ENCODE measurements around the gene PLA2G2F. TPM values are rescaled to one million over a fixed set of nuclear protein-coding genes. Genes with fewer than 3 reads are reported as not detected.
"Not testable (repeated sequence)": the region's sequence is repeated elsewhere in the genome, so short reads cannot be mapped to it uniquely, and the experiment has no call there.

Gene PLA2G2F
- total RNA-seq, 1 donor from 2014 or later, result not detected

GRCh38 chr1:20114021-20114648 is 25.0 kb upstream of the PLA2G2F start:
- DNase-seq (ENCODE audit: low read depth), result no peak

GRCh38 chr1:20115479-20115878 is 23.6 kb upstream of the PLA2G2F start:
- DNase-seq (ENCODE audit: low read depth), result no peak

DNA sequence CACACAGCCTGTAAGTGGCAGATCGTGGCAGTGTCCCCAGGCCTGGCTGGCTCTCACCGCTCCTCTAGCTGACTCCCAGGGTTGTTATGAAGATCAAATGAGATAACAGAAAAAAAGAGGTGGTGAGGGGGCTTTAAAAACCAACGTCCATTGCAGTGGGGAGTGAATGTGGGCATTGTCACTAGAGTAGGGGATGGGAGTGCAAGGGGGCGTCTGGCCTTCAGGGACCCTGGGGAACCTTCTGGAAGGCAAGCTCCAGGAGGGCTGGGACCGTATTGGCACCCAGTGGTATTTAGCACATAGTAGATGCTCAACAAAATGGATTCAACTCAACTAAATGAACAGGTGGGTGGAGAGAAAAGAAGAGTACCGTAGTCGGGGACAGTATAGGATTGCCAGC is 23.2 kb upstream of the PLA2G2F start:
- no peak for DNase-seq (ENCODE audit: low read depth)

DNA sequence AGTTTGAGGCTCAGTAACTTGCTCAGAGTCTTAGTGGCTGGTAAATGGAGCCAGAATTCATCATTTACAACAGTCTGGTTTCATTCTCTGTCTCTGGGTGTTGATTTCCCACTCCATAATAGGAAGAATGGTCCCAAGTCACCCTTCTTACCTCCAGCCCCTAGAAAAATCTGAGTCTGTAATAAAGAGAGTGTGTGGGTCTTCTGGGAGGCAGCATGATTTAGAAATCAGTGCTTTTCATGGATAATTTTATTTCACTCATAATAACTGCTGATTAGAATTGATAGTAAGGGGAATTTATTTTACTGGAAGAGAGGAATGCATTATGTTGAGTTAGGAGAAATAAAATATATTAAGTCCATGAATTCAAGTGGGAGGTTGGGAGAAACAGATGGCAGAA is 21.9 kb upstream of the PLA2G2F start:
- DNase-seq (ENCODE audit: low read depth), result no peak

- no peak for DNase-seq (ENCODE audit: low read depth)
These were observed 19.8 kb upstream of the PLA2G2F start, which contains the start of gene PLA2G2D for GRCh38 chr1:20119347-20119746. PLA2G2D (minus strand) TSS chr1:20119536; CDS start chr1:20119498, 38 bp downstream.

GRCh38 chr1:20120796-20121195 is 18.3 kb upstream of the PLA2G2F start:
- DNase-seq (ENCODE audit: low read depth), result no peak

DNA sequence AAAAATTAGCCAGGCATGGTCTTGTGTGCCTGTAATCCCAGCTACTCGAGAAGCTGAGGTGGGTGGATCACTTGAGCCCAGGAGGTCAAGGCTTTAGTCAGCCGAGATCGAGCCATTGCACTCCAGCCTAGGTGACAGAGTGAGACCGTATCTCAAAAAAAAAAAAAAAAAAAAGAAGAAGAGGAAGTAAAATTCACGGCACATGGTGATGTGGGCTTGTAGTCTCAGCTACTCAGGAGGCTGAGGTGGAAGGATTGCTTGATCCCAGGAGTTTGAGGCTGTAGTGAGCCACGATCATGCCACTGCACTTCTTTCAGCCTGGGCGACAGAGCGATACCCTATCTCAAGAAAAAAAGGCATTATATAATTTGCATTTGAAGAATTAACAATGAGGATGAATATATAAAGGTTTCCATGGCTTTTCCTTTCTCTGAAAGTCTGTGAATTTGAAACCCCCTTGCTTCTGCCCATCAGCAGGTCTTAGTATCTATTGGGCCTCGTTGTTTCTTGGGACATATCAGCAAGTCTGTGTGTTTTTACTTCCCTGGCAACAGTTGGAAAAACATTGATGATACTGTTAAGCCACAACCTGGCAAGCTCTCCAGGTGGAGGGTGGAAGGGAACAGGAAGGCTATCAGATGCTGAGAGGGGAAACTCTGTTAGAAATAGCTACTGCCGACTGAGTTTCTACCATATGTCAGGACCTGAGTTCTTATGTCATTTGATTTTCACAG is 15.2 kb upstream of the PLA2G2F start:
- no peak for DNase-seq (ENCODE audit: low read depth)

DNA sequence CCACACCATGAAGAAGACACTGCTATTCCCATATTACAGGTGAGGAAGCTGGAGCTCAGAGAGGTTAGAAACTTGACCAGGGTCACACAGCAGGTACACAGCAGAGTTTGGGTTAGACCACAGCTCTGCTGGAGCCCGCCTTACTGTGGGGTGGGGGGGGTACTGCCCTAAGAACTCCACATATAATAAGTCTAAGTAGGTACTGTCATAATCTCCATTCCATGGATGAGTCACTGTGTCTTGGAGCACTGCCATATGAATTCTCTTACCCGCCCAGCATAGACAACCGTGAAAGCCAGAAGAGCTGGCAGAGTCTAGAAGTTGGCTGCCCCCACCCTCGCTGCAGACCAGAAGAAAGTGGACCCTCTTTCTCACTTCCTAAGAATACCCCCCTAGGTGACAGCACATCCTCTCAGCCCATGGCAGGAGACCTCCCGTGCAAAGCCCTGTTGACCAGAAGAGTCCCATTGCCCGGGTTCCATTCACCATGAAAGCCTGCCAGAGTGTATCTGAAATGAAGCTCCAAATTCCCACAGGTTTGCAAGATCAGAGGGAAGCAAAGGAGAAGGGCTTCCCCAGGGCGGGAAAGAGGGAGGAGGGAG is 14.6 kb upstream of the PLA2G2F start:
- peak; percentile 70 for DNase-seq (ENCODE audit: low read depth)

DNA sequence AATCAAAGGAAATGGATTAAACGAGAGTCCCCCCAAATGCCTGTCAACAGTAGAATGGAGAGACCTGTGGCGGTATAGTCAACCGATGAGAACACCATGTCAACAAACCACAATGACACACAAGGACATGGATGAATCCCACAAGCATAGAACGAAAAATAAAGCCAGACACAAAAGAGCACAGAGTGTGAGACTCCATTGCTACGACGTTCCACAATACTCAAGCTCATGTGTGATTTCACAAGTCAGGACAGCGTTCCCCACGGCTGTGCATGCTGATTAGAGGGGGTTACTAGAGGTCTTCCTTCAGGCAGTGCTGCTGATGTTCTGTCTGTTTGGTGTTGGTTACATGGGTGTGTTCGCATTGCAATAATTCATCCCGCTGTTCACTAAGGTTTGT is 14.0 kb upstream of the PLA2G2F start:
- DNase-seq (ENCODE audit: low read depth), result no peak

GRCh38 chr1:20126041-20126805 is 12.9 kb upstream of the PLA2G2F start:
- no peak for DNase-seq (ENCODE audit: low read depth)

DNA sequence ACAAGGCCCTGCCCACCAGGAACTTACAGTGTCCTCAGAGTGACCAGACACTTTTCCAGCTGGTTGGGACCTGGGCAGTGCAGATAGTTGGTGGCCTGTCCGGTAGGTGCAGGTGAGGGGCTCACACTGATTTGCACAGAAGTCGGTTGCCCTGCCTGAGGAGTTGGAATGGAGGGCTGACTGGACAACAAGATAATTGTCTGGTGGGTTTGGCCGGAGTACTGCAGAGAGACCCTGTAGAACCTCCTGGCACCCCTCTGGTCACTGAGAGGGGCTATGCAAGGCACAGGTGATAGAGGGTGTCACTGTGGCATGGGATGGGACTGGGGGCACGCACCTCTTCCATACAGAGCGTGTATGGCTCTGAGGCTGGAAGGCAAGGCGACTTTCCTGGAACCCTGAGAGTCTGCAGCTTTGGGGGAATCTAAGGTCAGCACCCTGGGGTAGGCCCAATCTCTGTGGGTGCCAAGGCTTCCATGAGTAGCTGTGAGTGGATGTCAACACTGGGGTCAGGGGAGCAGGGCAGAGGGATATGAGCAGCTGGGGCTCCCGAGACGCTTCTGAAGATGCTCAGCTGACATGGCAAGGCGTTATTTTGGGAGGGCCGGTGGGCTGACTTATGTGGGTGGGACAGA is 12.2 kb upstream of the PLA2G2F start:
- no peak for DNase-seq (ENCODE audit: low read depth)

DNA sequence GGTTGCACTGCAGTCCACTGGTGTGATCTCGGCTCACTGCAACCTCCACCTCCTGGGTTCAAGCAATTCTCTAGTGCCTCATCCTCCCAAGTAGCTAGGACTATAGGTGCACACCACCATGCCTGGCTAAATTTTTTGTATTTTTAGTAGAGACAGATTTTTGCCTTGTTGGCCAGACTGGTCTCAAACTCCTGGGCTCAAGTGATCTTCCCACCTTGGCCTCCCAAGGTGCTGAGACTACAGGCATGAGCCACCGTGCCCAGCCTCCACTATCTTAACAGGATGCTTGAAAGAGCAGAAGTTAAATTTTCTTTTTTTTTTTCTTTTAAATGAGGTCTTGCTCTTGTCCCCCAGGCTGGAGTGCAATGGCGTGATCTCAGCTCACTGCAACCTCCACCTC is 8.6 kb upstream of the PLA2G2F start:
- DNase-seq (ENCODE audit: low read depth), result not testable (repeated sequence)

DNA sequence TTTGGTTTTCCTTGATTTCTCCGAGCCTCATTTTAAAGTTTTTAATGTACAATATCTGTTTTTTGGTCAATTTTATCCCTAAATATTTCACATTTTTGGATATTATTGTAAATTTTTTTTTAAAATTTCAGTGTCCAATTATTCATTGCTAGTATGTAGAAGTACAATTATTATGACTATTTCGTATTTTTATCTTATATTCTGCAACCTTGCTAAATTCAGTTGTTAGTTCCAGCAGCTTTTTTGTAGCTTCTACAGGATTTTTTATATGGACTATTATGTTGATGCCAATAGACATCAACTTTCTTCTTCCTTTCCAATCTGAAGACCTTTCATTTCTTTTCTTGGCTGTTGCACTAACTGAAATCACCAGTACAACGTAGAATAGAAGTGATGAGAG is 4.1 kb upstream of the PLA2G2F start:
- no peak for DNase-seq (ENCODE audit: low read depth)

DNA sequence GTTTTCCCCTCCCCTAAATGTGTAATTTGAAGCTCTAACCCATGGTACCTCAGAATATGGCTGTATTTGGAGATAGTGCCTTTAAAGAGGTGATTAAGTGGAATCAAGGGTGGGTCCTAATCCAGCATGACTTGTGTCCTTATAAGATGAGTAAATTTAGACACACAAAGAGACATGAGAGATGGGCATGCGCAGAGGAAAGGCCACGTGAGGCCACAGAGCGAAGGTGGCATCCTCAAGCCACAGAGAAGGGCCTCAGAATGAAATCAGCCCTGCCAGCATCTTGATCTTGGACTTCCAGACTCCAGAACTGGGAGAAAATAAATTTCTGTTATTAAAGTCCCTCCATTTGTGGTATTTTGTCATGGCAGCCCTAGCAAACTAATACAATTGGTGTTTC is 2.9 kb upstream of the PLA2G2F start:
- DNase-seq (ENCODE audit: low read depth), result no peak

GRCh38 chr1:20137055-20137454 is 2.1 kb upstream of the PLA2G2F start:
- no peak for DNase-seq (ENCODE audit: low read depth)

DNA sequence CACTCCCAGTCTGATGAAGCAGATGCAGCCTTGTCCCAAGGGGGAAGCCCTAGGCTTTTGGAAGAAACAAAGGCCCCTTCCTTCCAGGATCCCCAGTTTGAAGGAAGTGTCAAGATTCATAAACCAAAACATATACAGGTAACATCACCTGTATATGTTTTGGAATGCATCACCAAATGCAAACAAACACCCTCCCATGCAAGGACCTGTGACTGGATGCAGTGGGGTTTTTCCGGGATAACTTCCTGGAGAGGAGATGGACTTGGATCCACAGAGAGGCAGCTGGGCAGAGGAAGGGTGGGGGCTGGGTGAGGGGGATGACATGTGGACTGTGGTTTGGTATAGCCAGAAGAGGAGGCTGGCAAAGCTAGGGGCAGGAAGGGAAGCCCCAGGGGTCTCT is 1.5 kb upstream of the PLA2G2F start:
- no peak for DNase-seq (ENCODE audit: low read depth)

DNA sequence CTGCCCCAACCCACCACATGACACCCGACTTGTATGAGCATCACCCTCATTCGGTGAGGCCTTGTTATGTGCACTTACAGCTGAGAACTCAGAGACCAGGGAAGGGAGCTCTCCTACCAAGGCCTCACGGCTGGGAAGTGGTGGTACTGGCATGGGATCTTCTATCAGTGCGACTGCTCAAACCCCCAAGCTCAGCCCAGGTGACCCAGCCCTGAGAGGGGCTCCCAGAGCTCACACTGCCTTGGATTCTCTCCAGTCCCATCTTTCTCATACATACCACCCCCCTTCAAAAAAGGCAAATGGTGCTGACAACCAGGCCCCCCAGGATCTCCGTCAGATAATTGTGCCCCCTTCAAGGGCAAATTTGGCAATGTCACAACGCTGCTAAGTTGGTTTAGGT is 777 bp upstream of the PLA2G2F start:
- no peak for DNase-seq (ENCODE audit: low read depth)

DNA sequence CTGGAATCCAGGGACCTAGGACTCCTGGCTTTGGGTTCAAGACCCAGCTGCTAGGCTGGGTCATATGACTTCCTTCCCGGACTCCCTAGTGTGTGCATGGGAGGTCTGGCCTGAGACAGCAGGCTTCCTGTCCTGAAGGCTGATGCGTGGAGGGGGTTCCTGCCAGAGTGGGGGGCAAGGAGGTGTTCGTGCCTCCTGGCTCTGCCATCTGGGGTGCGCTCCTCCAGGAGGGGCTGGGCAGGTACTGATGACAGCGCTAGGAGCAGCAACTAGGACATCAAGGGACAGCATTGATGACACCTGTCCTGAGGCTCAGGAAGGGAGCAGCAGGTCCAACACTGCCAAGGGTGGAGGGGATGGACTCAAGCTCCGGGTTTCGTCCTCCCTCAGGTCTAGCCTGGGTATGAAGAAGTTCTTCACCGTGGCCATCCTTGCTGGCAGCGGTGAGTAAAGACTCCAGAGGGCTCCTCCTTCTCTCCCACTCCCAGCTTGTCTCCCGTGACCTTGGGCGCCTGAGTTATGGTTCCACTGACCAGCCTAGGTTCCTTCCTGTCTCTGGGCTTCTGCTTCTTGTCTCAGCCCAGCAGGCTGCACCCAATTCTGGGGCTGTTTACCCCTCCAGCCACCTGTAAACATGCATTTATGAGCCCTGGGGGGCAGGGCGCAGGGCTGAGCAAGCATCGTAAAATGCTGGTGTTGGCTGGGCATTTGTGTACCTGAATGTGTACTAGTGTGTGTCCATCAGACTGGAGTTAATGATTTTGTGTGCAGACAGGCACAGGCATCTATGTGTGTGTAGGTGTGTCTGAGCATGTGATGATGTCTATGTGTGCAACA is 871 bp downstream of the PLA2G2F start:
- DNase-seq (ENCODE audit: low read depth), result no peak

- DNase-seq (ENCODE audit: low read depth), result no peak
These were observed 1.9 kb downstream of the PLA2G2F start for GRCh38 chr1:20141001-20141400.

DNA sequence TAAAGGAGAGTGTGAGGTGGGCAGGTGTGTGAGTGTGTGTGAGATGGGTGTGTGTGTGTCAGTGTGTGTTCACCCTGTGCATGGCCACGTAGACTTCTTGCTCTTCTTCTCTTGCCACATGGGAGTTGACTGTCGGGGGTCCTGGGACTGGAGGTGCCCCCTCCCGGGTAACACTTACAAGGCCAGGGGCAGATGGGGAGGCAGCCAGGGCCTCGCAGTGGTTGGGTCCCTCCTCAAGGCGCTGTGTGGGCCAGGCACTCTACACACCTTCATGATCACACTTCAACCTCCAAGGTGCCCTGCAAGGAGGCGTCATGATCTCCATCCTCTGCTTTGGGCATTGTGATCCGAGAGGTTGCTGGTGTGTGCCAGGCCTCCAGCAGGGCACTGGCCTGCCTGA is 2.3 kb downstream of the PLA2G2F start:
- no peak for DNase-seq (ENCODE audit: low read depth)

Data from myocyte (in vitro differentiated cells).